Muscle of arm (tissue), 12 donors: ENCODE measurements around the gene CD48. TPM values are rescaled to one million over a fixed set of nuclear protein-coding genes. Genes with fewer than 3 reads are reported as not detected.
"Not testable (repeated sequence)": the region's sequence is repeated elsewhere in the genome, so short reads cannot be mapped to it uniquely, and the experiment has no call there.

Source experiments
- DNase-seq: peaks from one replicate; pipeline ENCODE4 v3.0.0-alpha.2; 2013
- polyA plus RNA-seq, 12 donors: library from polyadenylated mRNA; unstranded; fragments of 120-200 nt; gene quantifications; one replicate each; pipeline ENCODE4 v1.2.1, GENCODE V29; 2013; ENCODE audit not compliant: insufficient read length in 12 of 12

The CD48 gene
- polyA plus RNA-seq, 12 donors: 1.1 to 7.4 (median 1.4) TPM; not detected in 2

DNA sequence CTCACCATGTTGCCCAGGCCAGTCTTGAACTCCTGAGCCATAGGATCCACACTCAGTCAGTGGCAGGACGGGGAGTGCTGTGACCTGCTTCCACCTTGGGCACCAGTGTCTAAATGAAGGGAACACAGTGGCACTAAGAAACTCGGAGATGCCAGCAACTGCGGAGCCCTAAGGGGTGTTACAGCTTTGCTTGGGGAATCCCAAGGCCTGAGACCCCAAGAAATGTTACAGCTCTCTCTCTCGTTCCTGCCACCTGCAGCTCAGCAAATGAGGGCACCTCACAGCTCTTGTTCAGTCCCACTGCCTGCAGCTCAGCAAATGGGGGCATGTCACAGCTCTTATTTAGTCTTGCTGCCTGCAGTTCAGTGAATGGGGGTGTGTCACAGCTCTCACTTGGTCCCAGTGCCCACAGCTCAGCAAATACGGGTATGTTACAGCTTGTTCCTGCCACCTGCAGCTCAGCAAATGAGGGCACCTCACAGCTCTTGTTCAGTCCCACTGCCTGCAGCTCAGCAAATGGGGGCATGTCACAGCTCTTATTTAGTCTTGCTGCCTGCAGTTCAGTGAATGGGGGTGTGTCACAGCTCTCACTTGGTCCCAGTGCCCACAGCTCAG, 2.5 kb upstream of the CD48 start:
- not testable (repeated sequence) for DNase-seq

DNA sequence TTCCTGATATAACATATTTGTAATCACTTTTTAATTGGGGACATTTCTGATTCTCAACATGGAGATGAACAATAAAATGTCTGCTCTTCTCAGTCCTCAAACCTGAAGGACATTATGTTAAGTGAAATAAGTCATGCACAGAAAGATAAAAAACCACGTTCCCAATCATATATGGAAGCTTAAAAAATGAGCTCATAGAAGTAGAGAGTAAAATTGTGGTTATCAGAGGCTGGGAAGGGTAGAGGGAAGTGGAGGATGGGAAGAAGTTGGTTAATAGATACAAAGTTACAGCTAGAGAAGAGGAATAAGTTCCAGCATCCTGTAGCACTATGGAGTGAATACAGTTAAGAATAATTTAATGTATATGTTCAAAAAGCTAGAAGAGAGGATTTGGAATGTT, 1.5 kb upstream of the CD48 start:
- DNase-seq: no peak

DNA sequence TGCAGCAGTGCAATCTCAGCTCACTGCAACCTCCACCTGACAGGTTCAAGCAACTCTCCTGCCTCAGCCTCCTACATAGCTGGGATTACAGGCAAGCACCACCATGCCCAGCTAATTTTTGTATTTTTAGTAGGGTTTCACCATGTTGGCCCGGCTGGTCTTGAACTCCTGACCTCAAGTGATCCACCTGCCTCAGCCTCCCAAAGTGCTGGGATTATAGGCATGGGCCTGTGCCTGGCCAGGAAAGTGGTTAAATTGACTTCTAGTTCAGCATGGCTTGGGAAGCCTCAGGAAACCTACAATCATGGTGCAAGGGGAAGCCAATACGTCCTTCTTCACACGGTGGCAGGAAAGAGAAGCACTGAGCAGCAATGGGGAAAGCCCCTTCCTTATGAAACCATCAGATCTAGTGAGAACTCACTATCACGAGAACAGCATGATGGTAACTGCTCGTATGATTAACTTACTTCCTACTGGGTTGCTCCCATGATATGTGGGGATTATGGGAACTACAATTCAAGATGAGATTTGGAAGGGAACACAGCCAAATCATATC, 981 bp upstream of the CD48 start:
- DNase-seq: not testable (repeated sequence)

DNA sequence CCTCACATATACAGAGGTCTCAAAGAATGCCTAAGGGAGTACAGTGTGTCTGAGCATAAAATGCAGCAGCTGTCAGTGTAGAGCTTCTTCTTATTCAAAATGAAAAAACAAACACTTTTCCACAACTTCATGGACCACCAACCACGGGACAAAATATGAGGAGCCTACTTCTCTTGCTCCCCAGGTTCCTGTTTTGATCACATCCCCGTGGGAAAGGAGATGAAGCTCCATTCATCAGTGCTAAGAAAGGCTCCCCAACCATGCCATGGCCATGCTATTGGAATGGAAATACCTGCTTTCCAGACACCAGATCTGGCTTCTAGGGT, 383 bp downstream of the CD48 start:
- DNase-seq: no peak

DNA sequence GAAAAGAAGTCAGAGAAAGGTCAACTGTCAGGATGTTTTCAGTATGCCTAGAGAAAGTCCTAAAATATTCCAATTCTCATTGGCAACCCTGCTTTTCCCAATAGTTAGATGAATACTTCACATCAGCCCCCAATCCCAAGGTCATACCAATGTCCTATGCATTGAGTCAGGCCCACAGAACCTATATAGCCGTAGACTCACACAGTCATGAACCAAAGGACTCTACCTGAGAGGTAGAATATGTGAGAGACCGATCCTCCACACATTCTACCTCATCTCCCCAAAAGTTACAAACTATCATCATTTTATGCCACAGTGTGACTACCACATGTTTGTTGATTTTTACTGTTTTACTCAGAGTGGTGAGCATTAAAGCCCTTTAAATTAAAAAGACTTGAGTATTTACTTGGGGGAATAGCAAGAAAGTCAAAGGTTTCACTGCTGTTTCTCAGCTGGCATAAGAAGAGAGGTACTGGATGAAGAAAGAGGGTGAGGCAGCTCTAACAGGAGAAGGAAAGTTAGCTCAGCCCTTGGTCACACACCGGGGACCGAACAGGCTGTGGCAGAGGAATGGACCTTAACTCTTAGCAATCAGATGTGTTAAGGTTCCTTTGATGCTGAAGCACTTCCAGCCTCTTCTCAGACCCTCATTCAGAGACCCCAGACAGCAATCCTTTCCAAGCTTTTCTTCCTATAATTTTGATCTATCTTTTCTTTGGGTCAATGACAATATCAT, 937 bp downstream of the CD48 start:
- DNase-seq: no peak

DNA sequence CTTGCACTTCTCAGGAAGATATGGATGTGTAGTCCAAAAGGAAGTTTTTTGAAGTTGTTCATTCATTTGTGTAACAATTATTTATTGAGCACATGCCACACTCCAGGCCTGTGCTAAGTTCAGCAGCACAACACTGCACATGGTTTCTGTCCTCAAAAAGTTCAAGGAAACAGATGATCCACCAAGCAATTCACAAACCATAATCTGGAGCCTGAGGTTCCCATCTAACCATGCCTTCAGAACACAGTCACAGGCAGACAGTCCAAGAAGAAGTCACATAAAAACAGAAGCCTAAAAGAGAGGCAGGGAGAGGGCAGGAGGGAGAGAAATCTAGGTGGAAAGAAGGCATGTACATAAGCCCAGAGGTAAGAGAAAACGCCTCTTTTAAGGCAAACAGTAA, 1.9 kb downstream of the CD48 start:
- no peak for DNase-seq

DNA sequence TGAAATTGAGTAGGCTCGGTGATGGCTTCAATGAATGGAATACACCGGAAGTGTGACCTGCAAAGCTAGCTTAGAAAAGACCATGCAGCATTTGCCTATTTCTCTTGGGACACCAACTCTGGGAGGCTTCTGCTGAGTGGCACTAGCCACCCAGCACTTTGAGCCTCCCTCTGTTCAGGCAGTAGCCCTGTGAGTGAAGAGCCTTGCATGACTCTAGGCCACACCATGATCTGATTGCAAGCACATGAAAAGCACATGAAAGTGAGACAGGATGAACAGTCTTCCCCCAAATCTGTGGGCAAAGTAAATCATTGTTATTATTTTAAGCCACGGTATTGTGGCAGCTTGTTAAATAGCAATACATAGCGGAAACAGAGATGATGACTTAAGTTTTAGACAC, 2.8 kb downstream of the CD48 start:
- DNase-seq: no peak

DNA sequence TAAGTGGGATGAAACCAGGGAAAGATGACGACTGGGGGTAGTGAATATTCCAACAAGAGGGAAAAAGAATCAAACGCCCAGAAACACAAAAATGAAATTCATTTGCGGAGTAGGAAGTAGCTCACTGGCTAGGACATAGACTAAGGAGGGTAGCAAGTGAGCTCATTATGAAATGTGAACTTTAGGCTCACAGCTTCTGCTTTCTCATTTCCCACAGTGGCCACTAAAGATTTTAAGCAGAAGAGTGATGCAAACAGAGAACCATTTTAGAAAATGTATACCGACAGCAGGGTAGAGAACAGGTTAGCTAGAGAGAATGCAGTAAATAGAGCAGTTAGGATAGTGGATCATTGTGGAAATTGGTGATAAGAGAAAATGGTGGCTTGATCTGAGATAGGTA, 3.5 kb downstream of the CD48 start:
- no peak for DNase-seq

DNA sequence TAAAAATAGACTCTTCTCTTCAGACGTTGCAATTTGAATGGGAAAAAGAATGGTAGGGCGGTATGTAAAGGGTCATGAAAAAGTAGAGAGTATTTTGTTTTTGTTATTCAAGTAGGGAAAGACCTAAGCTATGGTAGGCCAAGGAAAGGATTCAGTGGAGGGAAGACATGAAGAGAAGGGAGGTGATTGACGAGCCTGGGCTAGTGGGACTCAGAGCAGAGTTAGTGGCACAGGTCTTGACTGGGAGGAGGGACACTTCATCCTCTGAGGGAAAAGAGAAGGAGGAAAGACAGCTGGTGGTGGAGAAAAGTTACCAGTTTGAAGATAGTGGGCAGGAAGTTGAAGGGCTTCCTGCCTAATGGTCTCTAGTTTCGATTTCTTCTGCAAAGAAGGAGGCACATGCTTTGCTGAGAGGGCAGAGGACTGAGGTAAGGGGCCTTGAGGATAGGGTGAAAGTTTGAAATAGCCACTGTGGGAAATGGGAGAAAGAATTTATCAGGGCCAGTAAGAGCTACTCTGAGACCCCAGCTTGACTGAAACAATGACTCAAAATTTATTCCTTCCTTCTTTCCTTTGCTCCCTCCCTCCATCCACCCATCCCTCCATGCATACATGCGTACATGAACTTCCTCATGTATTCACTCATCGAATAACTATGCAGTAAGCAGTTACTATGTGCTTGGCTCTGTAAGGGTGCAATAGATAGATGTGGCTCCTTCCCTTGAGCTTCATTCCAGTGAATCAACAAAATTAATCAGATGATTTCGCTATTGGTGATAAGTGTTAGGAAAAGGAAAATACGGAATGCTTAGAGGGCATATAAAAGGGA, 4.2 kb downstream of the CD48 start:
- DNase-seq: no peak

DNA sequence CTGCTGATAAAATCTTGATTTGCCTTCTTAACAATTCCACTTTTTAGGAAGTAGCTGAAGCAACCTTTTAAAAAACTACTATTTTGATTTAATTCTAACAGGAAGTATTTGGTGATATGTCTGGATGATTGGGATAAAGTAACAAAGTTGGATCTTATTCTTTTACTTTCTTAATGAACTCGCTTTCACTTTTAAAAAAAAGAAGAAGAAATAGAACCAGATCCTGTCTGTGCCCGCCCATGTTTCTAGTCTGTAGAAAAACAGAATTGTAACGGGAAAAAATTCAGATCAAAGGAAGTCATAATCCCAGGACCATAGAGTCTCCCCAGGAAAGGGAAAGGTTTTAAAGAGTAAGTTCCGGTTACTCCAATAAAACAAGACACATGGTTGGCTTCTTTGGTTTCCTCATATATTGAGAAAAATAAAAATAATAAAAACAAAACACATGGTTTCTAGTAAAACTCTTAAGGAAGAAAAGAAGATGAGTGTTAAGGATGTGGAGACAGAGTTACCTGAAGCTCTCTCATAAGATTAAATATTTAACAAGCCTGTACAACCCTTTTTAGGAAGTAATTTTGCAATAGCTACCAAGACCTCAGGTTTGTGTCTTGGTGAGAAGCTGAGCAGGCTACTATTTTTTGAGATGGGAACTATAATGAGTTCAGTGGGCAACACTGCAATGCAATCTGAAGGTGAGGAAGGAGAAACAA, 4.9 kb downstream of the CD48 start:
- DNase-seq: no peak

DNA sequence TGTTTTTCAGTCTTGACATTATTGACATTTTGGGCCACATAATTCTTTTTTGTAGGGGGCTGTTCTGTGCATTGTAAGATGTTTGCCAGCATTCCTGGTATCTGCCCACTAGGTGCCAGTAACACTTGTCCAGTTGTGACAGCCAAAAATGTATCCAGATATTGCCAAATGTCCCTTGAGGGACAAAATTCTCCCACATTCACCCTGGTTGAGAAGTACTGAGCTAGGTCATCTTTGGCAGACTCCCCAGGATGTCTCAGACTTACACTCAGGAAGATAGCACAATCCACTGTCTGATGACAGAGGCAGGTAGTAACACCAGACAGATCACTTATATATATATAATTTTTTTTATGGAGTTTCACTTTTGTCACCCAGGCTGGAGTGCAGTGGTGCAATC, 5.9 kb downstream of the CD48 start:
- DNase-seq: no peak

DNA sequence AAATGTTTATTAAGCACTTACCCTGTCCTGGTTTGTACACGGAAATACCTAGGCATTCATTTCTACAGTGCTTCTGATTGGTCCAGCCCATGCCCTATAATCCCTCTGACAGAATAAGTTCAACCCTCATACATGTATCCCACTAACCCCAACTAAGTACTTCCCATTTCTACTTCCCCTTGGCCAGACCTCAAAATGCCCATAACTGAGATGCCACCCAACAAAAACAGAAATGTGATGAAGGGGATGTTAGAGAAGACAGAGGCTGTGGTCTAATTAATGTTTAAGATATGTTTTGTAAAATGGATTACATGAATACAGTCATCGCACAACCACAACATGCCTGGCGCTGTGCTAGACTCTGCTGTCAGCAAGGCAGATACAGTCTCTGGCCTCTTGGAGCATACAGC, 6.4 kb downstream of the CD48 start:
- DNase-seq: not testable (repeated sequence)

DNA sequence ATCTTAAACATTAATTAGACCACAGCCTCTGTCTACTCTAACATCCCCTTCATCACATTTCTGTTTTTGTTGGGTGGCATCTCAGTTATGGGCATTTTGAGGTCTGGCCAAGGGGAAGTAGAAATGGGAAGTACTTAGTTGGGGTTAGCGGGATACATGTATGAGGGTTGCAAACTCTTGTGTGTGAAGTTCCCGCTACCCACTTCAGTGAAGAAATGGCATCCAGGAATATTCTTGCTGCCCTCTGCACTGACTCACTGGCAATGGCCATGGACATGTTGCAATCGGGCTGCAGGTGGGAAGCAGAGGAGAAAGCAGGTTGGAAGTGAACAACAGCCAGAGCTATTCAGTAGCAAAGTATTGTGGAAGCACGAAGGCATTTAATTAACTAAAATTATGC, 7.4 kb downstream of the CD48 start:
- DNase-seq: no peak

DNA sequence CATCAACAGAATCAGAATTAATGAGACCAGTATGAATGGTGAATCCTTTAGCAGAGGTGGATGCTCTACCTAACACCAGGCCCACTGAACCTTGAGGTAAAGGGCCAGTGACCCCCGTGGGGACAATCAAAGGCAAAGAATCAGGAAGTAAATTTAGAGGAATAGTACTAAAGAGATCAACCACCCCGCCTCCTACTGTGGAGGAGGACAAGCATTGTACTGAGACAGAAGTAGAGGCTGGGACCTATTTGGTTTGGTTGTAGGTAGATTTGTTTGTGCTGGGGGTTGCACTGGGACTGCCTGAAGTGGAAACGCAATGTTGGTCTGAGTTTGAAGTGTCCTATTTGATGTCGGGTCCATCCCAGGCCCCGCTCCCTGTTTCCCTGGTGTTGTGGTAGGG, 9.5 kb downstream of the CD48 start:
- DNase-seq: no peak

DNA sequence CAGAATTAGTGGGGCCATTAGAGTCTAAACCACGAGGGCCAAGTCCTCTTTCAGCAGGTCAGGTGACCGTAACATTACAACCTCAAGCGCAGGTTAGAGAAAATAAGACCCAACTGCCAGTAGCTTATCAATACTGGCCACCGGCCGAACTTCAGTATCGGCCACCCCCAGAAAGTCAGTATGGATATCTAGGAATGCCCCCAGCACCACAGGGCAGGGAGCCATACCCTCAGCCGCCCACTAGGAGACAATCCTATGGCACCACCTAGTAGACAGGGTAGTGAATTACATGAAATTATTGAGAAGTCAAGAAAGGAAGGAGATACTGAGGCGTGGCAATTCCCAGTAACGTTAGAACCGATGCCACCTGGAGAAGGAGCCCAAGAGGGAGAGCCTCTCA, 19.2 kb downstream of the CD48 start:
- not testable (repeated sequence) for DNase-seq

DNA sequence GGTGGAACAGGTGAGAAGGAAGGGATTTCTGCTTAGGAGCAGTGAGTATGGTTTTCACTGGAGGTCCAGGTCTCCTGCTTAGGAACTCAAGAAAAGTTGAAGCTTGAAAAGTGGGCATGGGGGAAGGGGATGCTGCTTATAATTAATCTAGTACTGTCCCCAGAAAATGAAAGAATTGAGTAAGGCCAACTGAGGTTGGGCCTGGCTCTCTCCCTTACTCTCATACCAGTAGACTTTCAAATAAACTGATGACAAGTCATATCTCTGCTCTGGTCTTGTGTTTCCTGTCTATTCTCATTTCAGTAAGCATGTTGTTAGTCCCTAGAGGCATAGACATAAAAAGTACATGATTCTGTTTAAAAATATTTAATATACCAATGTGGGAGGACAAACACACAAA, 26.4 kb downstream of the CD48 start:
- DNase-seq: no peak

DNA sequence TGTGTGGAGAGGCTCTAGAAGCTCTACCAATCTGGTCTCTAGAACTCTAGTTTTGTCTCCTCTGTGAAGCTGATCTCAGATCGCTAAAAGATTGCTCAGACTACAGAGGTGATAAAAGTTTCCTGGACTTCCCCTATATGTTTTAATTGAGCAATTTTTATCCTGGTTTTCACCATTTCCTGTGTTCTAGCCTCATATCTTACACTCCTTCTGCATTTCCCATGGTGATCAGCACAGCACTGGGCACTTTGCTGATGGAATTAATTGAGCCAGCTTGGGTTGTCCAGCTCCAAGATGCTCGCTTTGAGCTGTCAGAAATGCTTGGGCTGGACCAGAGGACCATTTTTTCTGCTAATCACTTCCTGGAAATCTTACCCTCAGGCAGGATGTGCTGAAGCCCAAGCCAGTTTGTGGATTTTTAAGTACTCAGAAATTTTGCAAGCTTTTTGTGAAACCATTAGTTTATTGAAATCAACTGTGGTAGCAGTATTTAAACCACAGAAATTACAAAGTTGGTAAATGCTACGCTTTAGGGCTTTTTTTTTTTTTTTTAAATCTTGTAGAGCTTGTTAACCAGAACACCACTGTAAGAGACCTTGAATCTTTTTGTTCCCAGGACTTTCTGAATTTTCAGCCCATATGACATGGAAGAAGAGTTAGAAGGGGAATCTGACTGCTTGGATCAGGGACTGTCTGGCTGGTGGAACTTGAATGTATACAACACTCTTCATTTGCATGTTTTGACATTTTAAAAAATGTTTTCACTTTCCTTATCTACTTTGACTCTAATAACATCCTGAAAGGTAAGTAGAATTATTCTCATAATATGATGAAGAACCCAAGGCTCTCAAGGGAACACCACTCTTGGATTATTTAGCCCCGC, 28.4 kb downstream of the CD48 start:
- no peak for DNase-seq

DNA sequence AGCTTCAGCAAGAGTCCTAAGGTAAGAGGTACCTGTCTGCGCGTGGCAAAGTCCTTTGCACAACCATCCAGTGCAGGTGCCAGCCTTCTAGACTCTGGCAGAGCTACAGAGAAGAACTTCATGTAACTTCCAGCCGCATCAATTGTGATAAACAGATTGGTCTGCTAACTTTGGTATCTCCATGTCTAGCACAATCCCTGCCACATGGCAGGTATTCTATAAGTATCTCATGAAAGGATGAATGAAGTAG, 29.8 kb downstream of the CD48 start:
- no peak for DNase-seq

DNA sequence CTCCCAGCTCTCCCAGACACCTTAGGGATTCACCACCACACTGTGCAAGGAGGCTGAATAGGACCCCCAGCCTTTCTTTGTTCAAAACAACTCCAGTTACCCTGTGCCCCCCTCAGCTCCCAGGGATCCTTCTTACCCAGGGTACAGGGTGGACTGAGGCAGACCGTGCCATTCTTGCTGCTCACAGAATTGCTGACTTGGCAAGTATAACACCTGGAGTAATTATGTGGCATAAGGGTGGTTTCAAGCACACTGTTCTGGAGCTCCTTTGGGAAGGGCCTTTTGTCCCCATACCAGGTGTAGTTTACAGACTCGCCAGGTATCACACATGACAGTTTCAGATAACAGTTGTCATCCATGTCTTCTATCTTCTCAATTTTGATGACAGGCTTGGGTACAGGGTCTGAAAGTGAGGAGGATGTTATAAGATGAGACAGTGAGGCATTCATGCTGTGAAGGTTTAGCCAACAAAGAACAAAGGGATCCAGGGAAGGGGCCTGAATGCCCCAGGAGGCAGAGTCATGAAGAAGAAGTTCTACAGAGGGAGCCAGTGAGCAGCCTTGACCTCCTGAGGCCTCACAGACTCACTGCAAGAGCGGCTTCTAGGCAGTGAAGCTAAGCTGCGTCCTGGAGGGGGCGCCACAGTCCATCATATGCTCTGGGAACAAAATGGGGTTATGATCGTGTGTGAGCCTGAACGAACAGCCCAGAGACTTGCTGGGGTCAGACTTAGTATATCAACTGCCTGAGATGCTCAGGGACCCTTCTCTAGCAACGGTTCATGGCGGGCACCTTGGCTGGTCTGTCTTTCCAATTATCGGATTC, 30.3 kb downstream of the CD48 start:
- peak; percentile 22 for DNase-seq

DNA sequence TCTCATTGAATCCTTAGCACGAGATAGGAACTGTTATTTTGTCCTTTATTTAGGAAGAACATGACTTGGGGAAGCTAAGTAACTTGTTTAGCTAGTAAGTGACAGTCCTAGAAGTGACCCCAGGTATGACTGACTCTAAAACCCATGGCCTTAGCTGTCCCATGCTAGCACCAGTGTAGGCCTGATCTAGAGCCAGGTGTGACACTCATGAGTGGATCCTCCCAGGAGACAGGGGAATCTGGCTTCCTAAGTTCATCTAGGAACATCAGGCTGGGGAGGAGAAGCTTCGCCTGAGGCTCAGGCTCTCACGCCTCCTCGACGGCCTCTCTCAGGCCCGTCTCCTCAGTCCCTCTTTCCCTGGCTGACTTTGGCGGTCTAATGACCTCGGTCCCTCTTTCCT, 31.2 kb downstream of the CD48 start:
- no peak for DNase-seq

DNA sequence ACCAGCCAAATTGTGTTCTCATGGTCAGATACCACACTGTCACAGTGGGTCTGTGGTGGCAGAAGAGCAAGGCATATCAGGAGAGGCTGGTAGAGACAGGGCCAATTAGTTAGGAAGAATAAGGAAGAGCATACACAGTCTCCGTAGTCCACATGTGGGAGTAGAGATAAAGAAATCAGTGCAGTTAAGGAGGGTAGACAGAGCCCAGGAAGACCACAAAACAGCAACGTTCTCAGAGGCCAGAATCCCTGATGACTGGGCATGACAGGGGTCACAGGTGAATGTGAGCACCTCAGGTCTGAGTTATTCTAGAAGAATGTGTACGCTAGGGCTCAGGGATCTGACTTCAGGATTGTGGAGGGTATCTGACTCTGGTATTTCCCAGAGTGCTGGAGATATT, 31.7 kb downstream of the CD48 start:
- no peak for DNase-seq
